K562 (cell line): ENCODE data around the gene GASK1A.

Source experiments
- ATF4 ChIP-seq: fragments of 450-650 bp; formaldehyde crosslinking; IDR thresholded peaks from 2 replicates; pipeline ENCODE4 v1.4.0; 2022; ENCODE audit warnings: mild to moderate bottlenecking, moderate library complexity
- CTCF ChIP-seq, 3 experiments: IDR thresholded peaks in 2 of 3; conservative IDR thresholded peaks in 1 of 3; 2 replicates each; pipeline ENCODE4 v1.5.1; 2011 to 2012; ENCODE audit warnings: low read length in 3 of 3, mild to moderate bottlenecking in 3 of 3, control low read depth in 2 of 3, improper control_type of control experiment in 1 of 3, inconsistent platforms in 1 of 3, low read depth in 1 of 3, mixed read lengths in 1 of 3, moderate library complexity in 1 of 3; ENCODE audit not compliant: insufficient read depth in 2 of 3
- SIN3A ChIP-seq, 2 experiments: fragments of 150-350 bp in 1 of 2; IDR thresholded peaks; 2 replicates each; pipeline ENCODE4 v1.6.1; 2011 to 2016; ENCODE audit warnings: borderline replicate concordance in 2 of 2, low read depth in 2 of 2, low read length in 2 of 2, mild to moderate bottlenecking in 2 of 2, moderate library complexity in 2 of 2; ENCODE audit not compliant: control insufficient read depth in 1 of 2
- SP1 ChIP-seq: sonication (generic); formaldehyde crosslinking; IDR thresholded peaks from 2 replicates; pipeline ENCODE4 v1.8.1; 2022; ENCODE audit warnings: mild to moderate bottlenecking, missing genetic modification reagents
- SPI1 ChIP-seq: IDR thresholded peaks from 2 replicates; pipeline ENCODE4 v1.6.1; 2011; ENCODE audit warnings: low read depth, low read length, control low read depth, borderline replicate concordance

GRCh38 chr3:43031485-43031884 is 52.4 kb downstream of the GASK1A start:
- TF ChIP-seq SIN3A (IDR thresholded peaks at IDR 0.05; ENCODE audit: borderline replicate concordance in 2 of 2, control insufficient read depth in 1 of 2, low read depth in 2 of 2, low read length in 2 of 2) (no peak), CTCF (IDR thresholded peaks at IDR 0.05 in 2 of 3, conservative IDR thresholded peaks at IDR 0.05 in 1 of 3; ENCODE audit: insufficient read depth in 2 of 3, low read depth in 1 of 3, low read length in 3 of 3) (no peak), ATF4 (CRISPR knock-in tag) (no peak), SP1 (CRISPR knock-in tag) (no peak), SPI1 (no peak)
